ENCODE data around the gene ATP6V1F. TPM values are rescaled to one million over a fixed set of nuclear protein-coding genes. Genes with fewer than 3 reads are reported as not detected.

Gene ATP6V1F
- total RNA-seq, 1 donor from 2014 or later: 69.3 TPM

- DNase-seq (ENCODE audit: low spot score): no peak
These were observed 19.5 kb downstream of the ATP6V1F start for GRCh38 chr7:128882134-128882533.

- peak; percentile 72 for DNase-seq (ENCODE audit: low spot score)
These were observed 21.2 kb downstream of the ATP6V1F start for GRCh38 chr7:128883622-128884448.

- DNase-seq (ENCODE audit: low spot score): no peak
These were observed 22.1 kb downstream of the ATP6V1F start for GRCh38 chr7:128884561-128885369.

GRCh38 chr7:128885370-128886187 is 22.9 kb downstream of the ATP6V1F start:
- no peak for DNase-seq (ENCODE audit: low spot score)

GRCh38 chr7:128886391-128887168 is 23.9 kb downstream of the ATP6V1F start:
- no peak for DNase-seq (ENCODE audit: low spot score)

- DNase-seq (ENCODE audit: low spot score): no peak
These were observed 24.7 kb downstream of the ATP6V1F start for GRCh38 chr7:128887169-128888038.

- DNase-seq (ENCODE audit: low spot score): no peak
These were observed 25.5 kb downstream of the ATP6V1F start for GRCh38 chr7:128888039-128888755.

GRCh38 chr7:128888756-128889095 is 26.1 kb downstream of the ATP6V1F start:
- DNase-seq (ENCODE audit: low spot score): no peak

GRCh38 chr7:128889121-128889520 is 26.5 kb downstream of the ATP6V1F start:
- DNase-seq (ENCODE audit: low spot score): no peak

- DNase-seq (ENCODE audit: low spot score): no peak
These were observed 27.9 kb downstream of the ATP6V1F start for GRCh38 chr7:128890306-128891109.

- no peak for DNase-seq (ENCODE audit: low spot score)
These were observed 28.7 kb downstream of the ATP6V1F start for GRCh38 chr7:128891110-128891941.

- no peak for DNase-seq (ENCODE audit: low spot score)
These were observed 29.2 kb downstream of the ATP6V1F start for GRCh38 chr7:128891942-128892269.

GRCh38 chr7:128892521-128893250 is 30.0 kb downstream of the ATP6V1F start:
- no peak for DNase-seq (ENCODE audit: low spot score)

GRCh38 chr7:128893251-128894100 is 30.8 kb downstream of the ATP6V1F start:
- no peak for DNase-seq (ENCODE audit: low spot score)

- DNase-seq (ENCODE audit: low spot score): no peak
These were observed 31.4 kb downstream of the ATP6V1F start for GRCh38 chr7:128894101-128894440.

GRCh38 chr7:128895320-128895719 is 32.7 kb downstream of the ATP6V1F start:
- no peak for DNase-seq (ENCODE audit: low spot score)
